D341Med (cell line): ENCODE measurements around the gene ATP6V1G2.
"Not testable (repeated sequence)": the region's sequence is repeated elsewhere in the genome, so short reads cannot be mapped to it uniquely, and the experiment has no call there.

Experiments used
- DNase-seq: peaks from one replicate; pipeline ENCODE4 v3.0.0; 2012; ENCODE audit warnings: low spot score

The ATP6V1G2 gene

GRCh38 chr6:31529329-31530150 lies 16.9 kb downstream of the ATP6V1G2 start:
- no peak for DNase-seq

GRCh38 chr6:31528821-31529328 lies 17.5 kb downstream of the ATP6V1G2 start, which contains the start of gene MCCD1:
Gene MCCD1 (plus strand): TSS chr6:31528962. CDS start chr6:31529015, 53 bp downstream.
- DNase-seq = no peak

- DNase-seq = no peak
Measured at GRCh38 chr6:31528307-31528777, 18.1 kb downstream of the ATP6V1G2 start.

- no peak for DNase-seq
Measured at GRCh38 chr6:31525932-31526591, 20.3 kb downstream of the ATP6V1G2 start.

GRCh38 chr6:31525553-31525931 lies 20.9 kb downstream of the ATP6V1G2 start:
- DNase-seq = no peak

GRCh38 chr6:31521835-31522234 lies 24.6 kb downstream of the ATP6V1G2 start:
- no peak for DNase-seq

- DNase-seq = no peak
Measured at GRCh38 chr6:31513456-31514165, 32.8 kb downstream of the ATP6V1G2 start.

- DNase-seq = no peak
Measured at GRCh38 chr6:31510007-31510406, 36.4 kb downstream of the ATP6V1G2 start.

GRCh38 chr6:31509036-31509435 lies 37.4 kb downstream of the ATP6V1G2 start:
- DNase-seq = not testable (repeated sequence)

GRCh38 chr6:31502586-31502985 lies 43.8 kb downstream of the ATP6V1G2 start:
- no peak for DNase-seq

- not testable (repeated sequence) for DNase-seq
Measured at GRCh38 chr6:31499648-31500047, 46.8 kb downstream of the ATP6V1G2 start.

GRCh38 chr6:31498748-31499147 lies 47.7 kb downstream of the ATP6V1G2 start:
- DNase-seq = no peak

GRCh38 chr6:31497531-31498476 lies 48.6 kb downstream of the ATP6V1G2 start, which contains the start of gene MICB:
Gene MICB (plus strand): TSS chr6:31498145. CDS start chr6:31498194, 49 bp downstream.
- peak; percentile 45 for DNase-seq

- DNase-seq = not testable (repeated sequence)
Measured at GRCh38 chr6:31496826-31497225, 49.6 kb downstream of the ATP6V1G2 start.

- no peak for DNase-seq
Measured at GRCh38 chr6:31495580-31495979, 50.8 kb downstream of the ATP6V1G2 start.
